ENCODE measurements around the gene AP2A2. TPM values are rescaled to one million over a fixed set of nuclear protein-coding genes. Genes with fewer than 3 reads are reported as not detected.

The AP2A2 gene
- total and polyA plus RNA-seq, 2 donors (not counting 1 experiment from before 2014, with no cell fraction given) = 53.1 to 57.0 TPM

DNA sequence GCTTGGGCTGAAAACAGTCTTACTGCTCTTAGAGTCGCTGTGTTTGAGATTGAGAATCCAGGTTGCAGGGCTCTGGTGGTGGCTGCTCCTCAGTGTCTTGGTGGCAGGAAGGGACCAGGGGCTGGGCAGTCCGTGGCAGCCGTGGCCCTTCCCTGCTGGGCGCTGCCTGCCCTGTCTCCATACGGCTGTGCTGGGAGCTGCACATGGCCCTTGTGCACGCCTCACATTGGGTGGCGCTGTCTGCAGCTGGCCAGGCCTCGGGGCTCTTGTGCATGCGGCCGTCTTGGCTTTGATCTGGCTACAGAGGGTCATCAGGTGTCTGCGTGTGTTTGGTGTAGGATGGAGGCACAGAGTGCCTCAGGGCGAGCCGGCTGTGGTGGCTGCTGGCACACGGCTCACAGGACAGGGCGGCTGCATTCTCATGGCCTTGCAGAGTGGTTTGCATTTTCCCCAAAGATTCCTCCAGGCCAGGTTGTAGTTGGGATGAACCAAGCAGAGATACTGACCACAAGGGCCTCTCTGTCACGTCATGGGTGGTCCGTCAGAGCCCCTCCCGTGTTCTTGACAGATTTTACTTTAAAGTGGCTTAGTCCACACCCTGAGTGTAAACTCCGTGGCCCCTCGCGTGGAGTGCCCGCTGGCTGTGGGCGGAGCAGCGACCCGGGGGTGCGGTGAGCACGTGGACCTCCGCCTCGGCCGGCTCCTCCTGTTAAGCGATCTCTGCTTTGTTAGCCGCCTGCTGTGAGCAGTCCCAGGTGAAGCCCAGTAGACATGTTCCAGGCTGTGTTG lies 76.1 kb downstream of the AP2A2 start:
- no peak for DNase-seq
- no peak for ATAC-seq (ENCODE audit: low read depth)
- Histone ChIP-seq H3K9ac (ENCODE audit: low read length) (no peak overlapping the region), H3K27me3 (replicated peaks in 1 of 4; ENCODE audit: control extremely low read depth in 1 of 4, control insufficient read depth in 3 of 4, insufficient read depth in 4 of 4, low read length in 3 of 4) (no peaks in the 10 kb centered on the region), H2AFZ (ENCODE audit: insufficient read depth, low read depth, low read length, poor library complexity, severe bottlenecking) (no peak overlapping the region), H3K4me3 (ENCODE audit: control extremely low read depth in 1 of 5, extremely low read depth in 1 of 5, insufficient read depth in 1 of 5, low read depth in 2 of 5, low read length in 4 of 5) (no peak overlapping the region), H3K36me3 (replicated peaks in 1 of 2; ENCODE audit: control extremely low read depth in 1 of 2, control insufficient read depth in 1 of 2, extremely low read depth in 1 of 2, insufficient read depth in 2 of 2, low read length in 1 of 2) (peaks cover 0 to 52% of the 10 kb centered on the region in 2 experiments), H3K4me2 (replicated peaks; ENCODE audit: low read depth, low read length, poor library complexity, severe bottlenecking) (no peak overlapping the region), H4K20me1 (ENCODE audit: control insufficient read depth, insufficient read depth, low read length, poor library complexity, severe bottlenecking) (peaks cover 21% of the 10 kb centered on the region), H3K4me1 (ENCODE audit: control insufficient read depth in 2 of 2, insufficient read depth in 2 of 2, low read length in 2 of 2) (no peaks in the 10 kb centered on the region), H3K79me2 (ENCODE audit: control insufficient read depth, insufficient read depth, low read length) (peaks cover 8% of the 10 kb centered on the region), H3K9me3 (ENCODE audit: control extremely low read depth in 1 of 3, control insufficient read depth in 2 of 3, insufficient read depth in 1 of 3, low read length in 2 of 3) (no peaks in the 10 kb centered on the region), H3K27ac (ENCODE audit: low read length in 2 of 2) (no peak overlapping the region)
- intact Hi-C loops (cut with micrococcal nuclease) = no loop called here
- Mint-ChIP-seq H3K9me3 (ENCODE audit: insufficient read depth) (no peaks in the 10 kb centered on the region), H3K4me3 (no peak overlapping the region), H3K27ac (no peak overlapping the region), H3K27me3 (no peaks in the 10 kb centered on the region), H3K4me1 (peaks cover 1% of the 10 kb centered on the region)
- CTCF ChIA-PET = no interaction called here
- POLR2A ChIA-PET = no interaction called here
- TF ChIP-seq, protein P1, sequence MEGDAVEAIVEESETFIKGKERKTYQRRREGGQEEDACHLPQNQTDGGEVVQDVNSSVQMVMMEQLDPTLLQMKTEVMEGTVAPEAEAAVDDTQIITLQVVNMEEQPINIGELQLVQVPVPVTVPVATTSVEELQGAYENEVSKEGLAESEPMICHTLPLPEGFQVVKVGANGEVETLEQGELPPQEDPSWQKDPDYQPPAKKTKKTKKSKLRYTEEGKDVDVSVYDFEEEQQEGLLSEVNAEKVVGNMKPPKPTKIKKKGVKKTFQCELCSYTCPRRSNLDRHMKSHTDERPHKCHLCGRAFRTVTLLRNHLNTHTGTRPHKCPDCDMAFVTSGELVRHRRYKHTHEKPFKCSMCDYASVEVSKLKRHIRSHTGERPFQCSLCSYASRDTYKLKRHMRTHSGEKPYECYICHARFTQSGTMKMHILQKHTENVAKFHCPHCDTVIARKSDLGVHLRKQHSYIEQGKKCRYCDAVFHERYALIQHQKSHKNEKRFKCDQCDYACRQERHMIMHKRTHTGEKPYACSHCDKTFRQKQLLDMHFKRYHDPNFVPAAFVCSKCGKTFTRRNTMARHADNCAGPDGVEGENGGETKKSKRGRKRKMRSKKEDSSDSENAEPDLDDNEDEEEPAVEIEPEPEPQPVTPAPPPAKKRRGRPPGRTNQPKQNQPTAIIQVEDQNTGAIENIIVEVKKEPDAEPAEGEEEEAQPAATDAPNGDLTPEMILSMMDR (IDR thresholded peaks at IDR 0.05) = no peak
- no peak for TF ChIP-seq EZH2 (IDR thresholded peaks at IDR 0.05; ENCODE audit: borderline replicate concordance, insufficient read depth, low read depth, low read length, poor library complexity, severe bottlenecking)
- WGBS (ENCODE audit: insufficient coverage) = 99% methylated on average over 32 of the region's 32 CpGs

DNA sequence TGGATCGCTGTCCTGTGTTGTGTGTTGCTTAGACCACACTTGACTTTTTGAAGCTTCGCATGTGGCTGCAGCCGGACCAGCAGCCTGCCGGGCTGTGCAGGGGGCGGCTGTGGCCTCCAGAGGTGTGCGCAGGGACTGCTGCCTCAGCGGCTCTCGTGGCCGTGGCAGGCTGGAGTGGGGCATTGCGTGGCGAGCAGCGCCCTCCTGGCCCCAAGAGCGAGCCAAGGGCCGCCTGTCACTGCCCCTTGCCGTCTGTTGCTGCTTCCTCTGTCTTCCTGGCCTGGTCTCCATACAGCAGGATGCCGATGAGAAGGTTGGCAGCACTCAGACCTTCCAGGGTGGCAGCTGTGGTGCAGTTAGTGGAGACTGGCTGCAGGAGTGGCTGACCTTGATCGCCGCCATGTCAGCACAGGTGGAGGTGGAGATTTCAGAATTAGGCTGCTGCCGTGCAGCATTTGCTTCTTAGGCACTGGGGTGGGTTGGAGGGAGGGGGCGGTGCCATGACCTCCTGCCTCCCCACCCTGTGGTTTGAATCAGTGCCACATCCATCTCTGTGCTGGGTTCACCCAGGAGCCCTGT lies 76.8 kb downstream of the AP2A2 start:
- no peak overlapping the region for H3K4me3 Mint-ChIP-seq
- no peak overlapping the region for H3K27ac ChIP-seq (ENCODE audit: low read length in 2 of 2)
- peaks cover 8% of the 10 kb centered on the region for H3K79me2 ChIP-seq (ENCODE audit: control insufficient read depth, insufficient read depth, low read length)
- DNase-seq = no peak
- no peaks in the 10 kb centered on the region for H3K9me3 Mint-ChIP-seq (ENCODE audit: insufficient read depth)
- H3K4me3 ChIP-seq (ENCODE audit: control extremely low read depth in 1 of 5, extremely low read depth in 1 of 5, insufficient read depth in 1 of 5, low read depth in 2 of 5, low read length in 4 of 5) = no peak overlapping the region
- ChIA-PET CTCF (no interaction called here), POLR2A (no interaction called here)
- no peaks in the 10 kb centered on the region for H3K4me1 Mint-ChIP-seq
- H3K9ac ChIP-seq (ENCODE audit: low read length) = no peak overlapping the region
- H3K4me1 ChIP-seq (ENCODE audit: control insufficient read depth in 2 of 2, insufficient read depth in 2 of 2, low read length in 2 of 2) = no peaks in the 10 kb centered on the region
- no peak overlapping the region for H3K4me2 ChIP-seq (replicated peaks; ENCODE audit: low read depth, low read length, poor library complexity, severe bottlenecking)
- TF ChIP-seq, protein P1 (IDR thresholded peaks at IDR 0.05) = no peak
- TF ChIP-seq EZH2 (IDR thresholded peaks at IDR 0.05; ENCODE audit: borderline replicate concordance, insufficient read depth, low read depth, low read length, poor library complexity, severe bottlenecking) = no peak
- no peak for ATAC-seq (ENCODE audit: low read depth)
- no peaks in the 10 kb centered on the region for H3K9me3 ChIP-seq (ENCODE audit: control extremely low read depth in 1 of 3, control insufficient read depth in 2 of 3, insufficient read depth in 1 of 3, low read length in 2 of 3)
- intact Hi-C loops (cut with micrococcal nuclease) = no loop called here
- WGBS (ENCODE audit: insufficient coverage) = 97% methylated on average over 18 of the region's 20 CpGs
- H4K20me1 ChIP-seq (ENCODE audit: control insufficient read depth, insufficient read depth, low read length, poor library complexity, severe bottlenecking) = peaks cover 21% of the 10 kb centered on the region
- no peaks in the 10 kb centered on the region for H3K27me3 ChIP-seq (replicated peaks in 1 of 4; ENCODE audit: control extremely low read depth in 1 of 4, control insufficient read depth in 3 of 4, insufficient read depth in 4 of 4, low read length in 3 of 4)
- peaks cover 0 to 55% of the 10 kb centered on the region in 2 experiments for H3K36me3 ChIP-seq (replicated peaks in 1 of 2; ENCODE audit: control extremely low read depth in 1 of 2, control insufficient read depth in 1 of 2, extremely low read depth in 1 of 2, insufficient read depth in 2 of 2, low read length in 1 of 2)
- no peaks in the 10 kb centered on the region for H3K27me3 Mint-ChIP-seq
- H3K27ac Mint-ChIP-seq = no peak overlapping the region
- H2AFZ ChIP-seq (ENCODE audit: insufficient read depth, low read depth, low read length, poor library complexity, severe bottlenecking) = no peak overlapping the region

All from B cell (primary cell).